GM19043 (cell line): ENCODE data around the gene CACNB3.
"Not testable (repeated sequence)": the region's sequence is repeated elsewhere in the genome, so short reads cannot be mapped to it uniquely, and the experiment has no call there.

Experiments
- ATAC-seq: cut with Tn5 transposase; IDR thresholded peaks from one replicate; pipeline ENCODE4 v1.9.1; 2021; ENCODE audit warnings: low read depth; ENCODE audit not compliant: unreplicated experiment

CACNB3 gene

GRCh38 chr12:48816143-48816854 lies 2.0 kb upstream of the CACNB3 start:
- ATAC-seq: no peak

DNA sequence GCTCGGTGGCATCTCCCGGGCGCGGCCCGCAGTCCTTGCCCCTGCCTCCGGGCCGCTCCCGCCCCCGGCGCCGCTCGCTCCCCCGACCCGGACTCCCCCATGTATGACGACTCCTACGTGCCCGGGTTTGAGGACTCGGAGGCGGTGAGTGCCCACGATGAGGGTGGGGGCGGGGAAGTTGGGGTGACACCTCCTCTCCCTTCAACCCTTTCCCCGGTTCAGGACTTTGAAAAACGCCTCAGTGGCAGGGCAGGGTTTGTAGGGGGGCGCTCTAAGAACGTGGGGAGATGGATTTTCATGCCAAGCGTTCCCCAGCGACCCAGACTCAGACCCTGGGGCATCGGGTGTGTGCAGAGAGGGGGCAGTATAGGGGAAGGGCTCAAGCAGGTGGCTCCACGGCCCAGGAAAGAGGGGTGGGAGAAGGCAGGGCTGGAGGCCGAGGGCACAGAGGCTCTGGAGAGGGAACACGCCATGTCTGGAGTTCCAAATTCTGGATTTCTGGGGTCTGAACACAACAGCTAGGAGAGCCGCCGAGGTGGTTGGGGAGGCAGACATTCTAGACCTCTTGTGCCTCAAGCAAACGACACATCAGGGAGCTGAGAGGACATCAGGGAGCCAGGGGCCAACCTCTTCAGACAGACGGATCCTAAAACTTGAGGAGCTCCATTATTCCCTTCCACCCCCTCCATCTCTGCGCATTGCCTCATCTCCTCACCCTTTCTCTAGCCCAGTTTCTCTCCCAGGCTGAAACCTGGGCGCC lies 715 bp downstream of the CACNB3 start:
- ATAC-seq: no peak

DNA sequence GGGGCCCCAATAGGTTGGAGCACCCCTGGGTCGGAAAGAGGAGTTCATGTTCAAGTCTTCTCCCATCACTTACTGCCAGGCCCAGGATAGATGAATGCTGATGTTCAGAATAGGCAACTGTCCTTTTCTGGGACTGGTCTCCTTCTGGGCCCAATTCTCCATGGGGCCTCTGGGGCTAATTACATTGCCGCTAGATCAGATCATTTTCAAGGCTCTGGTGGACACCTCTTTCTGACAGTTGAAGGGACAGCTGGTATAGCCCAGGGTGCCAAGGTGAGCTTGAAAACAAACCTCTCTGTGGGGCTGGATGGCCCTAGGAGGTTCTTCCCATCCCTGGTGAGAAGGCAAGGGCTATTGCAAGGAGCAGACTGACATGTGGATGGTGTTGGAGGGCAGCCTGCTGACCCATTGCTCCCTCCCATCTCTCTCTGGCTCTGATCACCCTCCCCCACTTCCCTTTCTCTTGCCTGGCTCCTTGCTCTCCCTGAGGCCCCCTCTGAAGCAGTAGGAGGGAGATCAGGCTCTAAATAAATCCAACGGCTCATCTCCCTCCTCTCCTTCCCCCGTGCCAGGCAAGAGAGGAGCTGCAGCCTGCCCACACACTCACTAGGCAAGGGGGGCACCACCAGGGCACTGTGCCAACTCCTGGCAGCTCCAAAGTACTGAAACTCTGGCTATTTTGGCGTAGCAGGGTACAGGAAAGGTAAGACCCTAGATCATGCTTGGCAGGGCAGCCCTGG lies 1.9 kb downstream of the CACNB3 start:
- ATAC-seq: no peak

- no peak for ATAC-seq
Measured at GRCh38 chr12:48822139-48822538, 3.8 kb downstream of the CACNB3 start.

- no peak for ATAC-seq
Measured at GRCh38 chr12:48822711-48823110, 4.4 kb downstream of the CACNB3 start.

DNA sequence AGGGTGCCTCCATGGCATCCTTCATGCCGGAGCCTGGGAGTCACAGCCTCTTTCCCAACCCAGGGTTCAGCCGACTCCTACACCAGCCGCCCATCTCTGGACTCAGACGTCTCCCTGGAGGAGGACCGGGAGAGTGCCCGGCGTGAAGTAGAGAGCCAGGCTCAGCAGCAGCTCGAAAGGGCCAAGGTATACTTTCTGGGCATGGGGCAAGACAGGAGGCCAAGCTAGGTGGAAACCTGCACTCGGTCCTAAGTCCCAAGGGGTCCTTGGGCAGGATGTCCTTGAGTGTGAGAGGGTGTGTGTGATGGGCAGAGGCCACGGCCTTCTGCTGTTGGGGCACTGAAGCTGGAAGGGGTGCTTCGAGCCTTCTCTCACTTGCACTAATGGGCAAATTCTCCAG lies 5.0 kb downstream of the CACNB3 start:
- ATAC-seq: no peak

GRCh38 chr12:48824112-48824511 lies 5.8 kb downstream of the CACNB3 start:
- ATAC-seq: no peak

GRCh38 chr12:48824905-48825304 lies 6.6 kb downstream of the CACNB3 start:
- no peak for ATAC-seq

DNA sequence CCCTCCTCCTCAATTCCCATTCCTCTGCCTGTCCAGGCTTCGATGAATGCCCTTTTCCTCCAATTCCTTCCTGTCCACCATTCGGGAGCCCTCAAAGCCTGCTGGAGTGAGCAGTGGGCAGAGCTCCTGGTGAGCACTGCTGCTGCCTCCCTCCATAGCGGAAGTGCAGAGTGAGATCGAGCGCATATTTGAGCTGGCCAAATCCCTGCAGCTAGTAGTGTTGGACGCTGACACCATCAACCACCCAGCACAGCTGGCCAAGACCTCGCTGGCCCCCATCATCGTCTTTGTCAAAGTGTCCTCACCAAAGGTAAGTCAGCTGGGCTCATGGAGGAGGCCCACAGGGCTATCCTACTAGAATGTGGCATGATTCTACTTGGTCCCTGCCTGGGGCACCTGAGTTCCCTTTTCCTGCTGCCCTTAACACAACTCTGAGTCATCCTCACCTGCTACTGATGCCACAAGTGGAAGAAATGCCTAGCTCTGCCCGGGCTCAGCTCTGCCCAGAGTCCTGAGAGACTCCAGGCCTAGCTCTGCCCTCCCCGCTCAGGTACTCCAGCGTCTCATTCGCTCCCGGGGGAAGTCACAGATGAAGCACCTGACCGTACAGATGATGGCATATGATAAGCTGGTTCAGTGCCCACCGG lies 8.0 kb downstream of the CACNB3 start:
- no peak for ATAC-seq

DNA sequence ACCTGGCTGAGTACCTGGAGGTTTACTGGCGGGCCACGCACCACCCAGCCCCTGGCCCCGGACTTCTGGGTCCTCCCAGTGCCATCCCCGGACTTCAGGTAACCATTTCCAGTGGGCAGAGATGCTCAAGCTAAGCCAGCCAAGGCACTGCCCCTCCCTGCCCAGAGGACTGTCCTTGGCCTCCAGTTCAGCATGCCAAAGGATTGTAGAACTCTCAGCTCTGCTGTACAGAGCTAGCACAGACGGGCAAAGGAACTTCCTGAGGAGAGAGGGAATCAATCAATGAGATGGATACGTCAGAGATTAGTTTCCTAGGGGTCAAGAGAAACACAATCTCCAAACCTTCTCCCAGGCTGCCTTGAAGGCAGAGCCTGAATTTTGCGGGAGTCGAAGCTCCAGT lies 8.7 kb downstream of the CACNB3 start:
- ATAC-seq: no peak

GRCh38 chr12:48827513-48828096 lies 9.3 kb downstream of the CACNB3 start:
- ATAC-seq: no peak

GRCh38 chr12:48828293-48828692 lies 10.0 kb downstream of the CACNB3 start:
- no peak for ATAC-seq

- no peak for ATAC-seq
Measured at GRCh38 chr12:48828841-48829575, 10.7 kb downstream of the CACNB3 start.

- no peak for ATAC-seq
Measured at GRCh38 chr12:48831257-48831656, 13.0 kb downstream of the CACNB3 start.

DNA sequence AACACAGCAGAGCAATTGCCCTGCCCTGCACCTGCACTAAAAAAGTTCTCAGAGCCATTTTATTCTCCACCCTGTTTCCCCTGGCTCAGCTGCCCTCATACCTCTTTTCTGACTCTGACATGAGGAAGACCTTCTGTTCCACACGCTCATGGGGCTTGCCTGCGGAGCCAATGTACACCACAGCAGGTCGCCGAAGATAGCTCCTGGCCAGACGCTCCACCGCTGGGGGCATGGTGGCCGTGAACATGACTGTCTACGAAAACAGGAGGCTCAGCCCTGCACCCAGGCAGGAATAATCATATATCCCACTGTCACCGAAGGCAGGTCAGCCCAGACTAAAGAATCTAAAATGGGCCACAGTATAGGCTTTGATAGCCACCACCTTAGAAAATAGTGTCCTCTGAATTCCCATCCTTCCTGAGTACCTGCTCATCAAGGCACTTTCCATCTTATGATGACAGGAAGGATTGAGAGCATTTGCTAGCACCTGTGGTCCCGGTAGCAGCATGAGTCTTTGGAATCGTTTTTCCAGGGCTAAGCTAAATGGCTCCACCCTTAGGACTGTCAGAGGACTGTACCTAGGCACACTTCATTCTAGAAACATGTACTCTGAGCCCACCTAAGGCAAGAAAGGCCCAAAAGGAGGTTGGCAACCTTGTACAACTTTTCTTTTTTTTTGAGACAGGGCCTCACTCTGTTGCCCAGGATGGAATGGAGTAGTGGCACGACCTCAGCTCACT lies 14.2 kb downstream of the CACNB3 start:
- no peak for ATAC-seq

DNA sequence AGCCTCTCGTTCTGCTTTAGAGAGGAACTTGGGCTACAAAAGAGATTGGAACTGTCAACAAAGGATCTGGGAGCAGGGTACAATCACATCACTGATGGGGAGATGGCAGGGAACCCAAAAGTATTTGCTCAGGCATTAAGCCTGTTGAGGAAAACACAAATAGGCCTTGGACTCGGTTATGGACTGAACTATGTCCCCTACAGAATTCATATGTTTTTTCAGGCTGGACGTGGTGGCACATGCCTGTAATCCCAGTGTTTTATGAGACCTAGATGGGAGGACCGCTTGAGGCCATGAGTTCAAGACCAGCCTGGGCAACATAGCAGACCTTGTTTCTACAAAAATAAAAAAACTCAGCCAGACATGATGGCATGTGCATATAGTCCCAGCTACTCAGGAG lies 19.8 kb downstream of the CACNB3 start:
- ATAC-seq: no peak

DNA sequence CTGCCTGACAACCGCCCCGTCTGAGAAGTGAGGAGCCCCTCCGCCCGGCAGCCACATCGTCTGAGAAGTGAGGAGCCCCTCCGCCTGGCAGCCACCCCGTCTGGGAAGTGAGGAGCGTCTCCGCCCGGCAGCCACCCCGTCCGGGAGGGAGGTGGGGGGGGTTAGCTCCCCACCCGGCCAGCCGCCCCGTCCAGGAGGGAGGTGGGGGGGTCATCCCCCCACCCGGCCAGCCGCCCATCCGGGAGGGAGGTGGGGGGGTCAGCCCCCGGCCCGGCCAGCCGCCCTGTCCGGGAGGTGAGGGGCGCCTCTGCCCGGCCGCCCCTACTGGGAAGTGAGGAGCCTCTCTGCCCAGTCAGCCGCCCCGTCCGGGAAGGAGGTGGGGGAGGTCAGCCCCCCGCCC lies 23.7 kb downstream of the CACNB3 start:
- not testable (repeated sequence) for ATAC-seq

DNA sequence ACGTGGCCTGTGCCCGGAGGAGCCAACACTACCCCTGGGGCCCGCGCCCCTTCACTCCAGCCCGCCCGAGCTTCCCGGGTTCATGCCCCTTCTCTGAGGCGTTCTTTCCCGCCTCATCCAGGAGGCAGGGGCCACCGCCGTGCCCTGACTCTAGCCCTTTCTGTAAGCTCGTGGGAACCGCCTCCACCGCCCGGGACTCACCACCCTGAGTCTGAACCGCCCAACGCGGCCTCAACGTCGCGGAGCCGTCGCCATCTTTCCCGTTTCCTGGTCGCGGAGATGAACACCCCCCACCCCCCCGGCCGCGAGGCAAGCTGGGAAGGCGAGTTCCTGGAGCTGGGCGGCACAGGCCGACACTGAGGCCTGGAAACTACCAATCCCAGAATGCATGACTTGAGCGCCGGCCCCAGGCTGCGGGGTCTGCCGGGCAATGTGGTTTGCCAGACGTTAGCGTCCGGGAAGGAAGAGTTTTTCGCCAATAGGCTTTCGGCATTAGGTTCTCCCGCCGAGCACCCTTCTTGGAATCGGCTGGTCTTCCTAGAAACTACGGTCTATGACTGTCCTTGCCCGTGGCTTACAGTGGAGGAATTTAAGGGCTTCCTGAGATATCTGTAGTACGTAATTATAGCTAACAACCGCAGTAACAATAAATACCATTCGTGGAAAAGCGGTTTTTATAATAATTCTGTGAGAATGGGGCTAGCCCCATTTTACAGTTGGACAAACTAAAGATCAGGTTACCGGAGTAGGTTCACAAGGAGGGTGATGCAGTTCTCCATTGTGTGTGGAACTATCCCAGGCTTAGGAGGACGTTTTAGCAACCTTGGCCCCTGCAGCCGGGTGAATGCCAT lies 33.8 kb downstream of the CACNB3 start, which contains the start of gene DDX23:
Gene DDX23, minus strand, starts transcription at position 281 of the 851 bp plus-strand sequence. CDS start 6,381 bp downstream, outside the sequence.
- ATAC-seq: peak; percentile 97
